Gastrocnemius medialis (tissue), 4 donors: ENCODE results near the gene ELANE. TPM values are rescaled to one million over a fixed set of nuclear protein-coding genes. Genes with fewer than 3 reads are reported as not detected.

ENCODE experiments used
- ATAC-seq, 2 donors: fragments of 150-250 bp; one replicate each; pipeline ENCODE4 v1.9.1; 2016
- DNase-seq, 2 donors: peaks; one replicate each; pipeline ENCODE4 v3.0.0-alpha.2; 2019
- H3K27ac ChIP-seq, 4 donors: fragments of 200-600 bp; sonication (generic); 1 replicate in 1 of 4; 2 replicates in 3 of 4; pipeline ENCODE4 v1.5.1; 2016 to 2018; ENCODE audit warnings: mild to moderate bottlenecking in 2 of 4, moderate library complexity in 1 of 4
- H3K27me3 ChIP-seq, 3 donors: fragments of 200-600 bp; sonication (generic) in 2 of 3; 1 replicate in 1 of 3; 2 replicates in 2 of 3; pipeline versions ENCODE4 v1.5.1 to v1.6.0; 2016 to 2019; ENCODE audit warnings: mild to moderate bottlenecking in 1 of 3, moderate library complexity in 1 of 3
- H3K36me3 ChIP-seq, 2 donors: fragments of 200-600 bp; sonication (generic) in 1 of 2; one replicate each; pipeline ENCODE4 v1.5.1; 2017 to 2018
- H3K4me1 ChIP-seq, 2 donors: fragments of 200-600 bp; sonication (generic) in 1 of 2; one replicate each; pipeline ENCODE4 v1.5.1; 2016 to 2017; ENCODE audit warnings: mild to moderate bottlenecking in 2 of 2
- H3K4me3 ChIP-seq, 4 donors: fragments of 200-600 bp; sonication (generic) in 3 of 4; 1 replicate in 1 of 4; 2 replicates in 3 of 4; pipeline ENCODE4 v1.5.1; 2016 to 2019; ENCODE audit warnings: mild to moderate bottlenecking in 2 of 4
- H3K9me3 ChIP-seq, 3 donors: fragments of 200-600 bp; sonication (generic) in 2 of 3; 1 replicate in 1 of 3; 2 replicates in 2 of 3; pipeline ENCODE4 v1.5.1; 2016 to 2019
- CTCF ChIP-seq, 5 experiments: fragments of 450-650 bp in 3 of 5; fragments of 200-600 bp in 2 of 5; sonication (generic) in 2 of 5; IDR thresholded peaks in 4 of 5; conservative IDR thresholded peaks in 1 of 5; 1 replicate in 4 of 5; 2 replicates in 1 of 5; pipeline ENCODE4 v1.5.1; 2016 to 2019; ENCODE audit warnings: antibody characterized with exemption in 5 of 5, mild to moderate bottlenecking in 3 of 5, moderate library complexity in 3 of 5
- POLR2A ChIP-seq, 2 donors: fragments of 450-650 bp; IDR thresholded peaks; one replicate each; pipeline ENCODE4 v1.6.1; 2017; ENCODE audit warnings: antibody characterized with exemption in 2 of 2, mild to moderate bottlenecking in 2 of 2, moderate library complexity in 2 of 2
- in situ Hi-C, 4 donors: fragments of 200-750 bp; cut with MboI; loops; one replicate each; pipeline versions ENCODE4 v1.15.0 to v1.8.0; 2017; ENCODE audit warnings: low sequenced_read_pairs in 4 of 4
- intact Hi-C: fragments of 100-400 bp; cut with DNase I; formaldehyde crosslinking; loops from one replicate; pipeline ENCODE4 v1.15.1; 2023; ENCODE audit warnings: low total_unique reads
- total RNA-seq, 4 donors: library from RNA; depleted of rRNA; stranded (reverse); fragments of >200 nt; gene quantifications; one replicate each; pipeline versions ENCODE4 v1.1.0 to v1.2.3, GENCODE V29; 2016

The ELANE gene
- total RNA-seq, result under 1 TPM in 2 of 4 donors, not detected in 2; 0.46 to 0.84 TPM

DNA sequence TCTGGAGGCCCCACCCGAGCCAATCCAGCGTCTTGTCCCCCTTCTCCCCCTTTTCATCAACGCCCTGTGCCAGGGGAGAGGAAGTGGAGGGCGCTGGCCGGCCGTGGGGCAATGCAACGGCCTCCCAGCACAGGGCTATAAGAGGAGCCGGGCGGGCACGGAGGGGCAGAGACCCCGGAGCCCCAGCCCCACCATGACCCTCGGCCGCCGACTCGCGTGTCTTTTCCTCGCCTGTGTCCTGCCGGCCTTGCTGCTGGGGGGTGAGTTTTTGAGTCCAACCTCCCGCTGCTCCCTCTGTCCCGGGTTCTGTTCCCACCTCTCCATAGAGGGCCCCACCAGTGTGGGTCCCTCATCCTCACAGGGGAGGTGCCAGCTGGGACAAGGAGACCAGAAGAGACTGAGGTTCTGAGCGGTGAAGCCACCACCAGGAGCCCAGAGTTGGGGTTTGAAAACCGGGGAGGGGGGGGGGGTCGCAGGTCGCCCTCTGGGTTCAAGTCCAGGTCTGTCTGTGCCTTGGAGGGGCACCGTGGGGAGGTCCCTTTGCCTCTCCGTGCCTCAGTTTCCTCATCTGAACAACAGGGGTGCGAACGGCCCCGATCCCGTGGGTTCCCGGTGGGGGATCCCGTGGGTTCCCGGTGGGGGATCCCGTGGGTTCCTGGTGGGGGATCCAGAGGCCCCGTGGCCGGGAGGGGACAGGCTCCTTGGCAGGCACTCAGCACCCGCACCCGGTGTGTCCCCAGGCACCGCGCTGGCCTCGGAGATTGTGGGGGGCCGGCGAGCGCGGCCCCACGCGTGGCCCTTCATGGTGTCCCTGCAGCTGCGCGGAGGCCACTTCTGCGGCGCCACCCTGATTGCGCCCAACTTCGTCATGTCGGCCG lies at the start of gene ELANE:
ELANE (plus strand) TSS at position 168 of the 878 bp plus-strand sequence; CDS start at position 194, 26 bp downstream.
- no peak for ATAC-seq
- no peak for TF ChIP-seq CTCF (IDR thresholded peaks at IDR 0.05 in 4 of 5, conservative IDR thresholded peaks at IDR 0.05 in 1 of 5)
- no peak for TF ChIP-seq POLR2A (IDR thresholded peaks at IDR 0.05)
- Histone ChIP-seq H3K4me3 (no peak within 1 kb of the TSS), H3K9me3 (no peaks in the 10 kb centered on the region), H3K4me1 (peaks cover 0 to 6% of the 10 kb centered on the region in 2 donors), H3K36me3 (no peaks in the 10 kb centered on the region), H3K27me3 (peaks cover 45 to 62% (median 54%) of the 10 kb centered on the region in 3 donors), H3K27ac (peak within 1 kb of the TSS in 3 of 4 donors; percentile 59 to 79 (median 73))
- in situ Hi-C loops, result loop anchor here in 1 of 4 donors (25.0 kb wide), 1 partner anchor 135 kb away; the partner anchor contains the start of gene WDR18
- intact Hi-C loops, result no loop called here
- no peak for DNase-seq

- DNase-seq (no peak), ATAC-seq (no peak)
- H3K4me1 ChIP-seq, result peaks cover 49 to 59% of the 10 kb centered on the region in 2 donors
- H3K36me3 ChIP-seq, result peaks cover 0 to 38% of the 10 kb centered on the region in 2 donors
- TF ChIP-seq CTCF (IDR thresholded peaks at IDR 0.05 in 4 of 5, conservative IDR thresholded peaks at IDR 0.05 in 1 of 5) (no peak), POLR2A (IDR thresholded peaks at IDR 0.05) (no peak)
- intact Hi-C loops (no loop called here), in situ Hi-C loops (no loop called here)
- H3K4me3 ChIP-seq, result peak overlapping the region; percentile 27 to 79 (median 42)
- no peaks in the 10 kb centered on the region for H3K27me3 ChIP-seq
- H3K9me3 ChIP-seq, result no peaks in the 10 kb centered on the region
- H3K27ac ChIP-seq, result peak overlapping the region; percentile 13 to 89 (median 56)
Observed at GRCh38 chr19:802498-803098, 49.5 kb upstream of the ELANE start.

GRCh38 chr19:803099-803561 lies 49.0 kb upstream of the ELANE start:
- peaks cover 49 to 58% of the 10 kb centered on the region in 2 donors for H3K4me1 ChIP-seq
- ATAC-seq (no peak), DNase-seq (no peak)
- TF ChIP-seq POLR2A (IDR thresholded peaks at IDR 0.05), result no peak
- TF ChIP-seq CTCF (IDR thresholded peaks at IDR 0.05 in 4 of 5, conservative IDR thresholded peaks at IDR 0.05 in 1 of 5), result no peak
- no peaks in the 10 kb centered on the region for H3K9me3 ChIP-seq
- in situ Hi-C loops, result no loop called here
- H3K27ac ChIP-seq, result peak overlapping the region; percentile 9 to 89 (median 56)
- H3K4me3 ChIP-seq, result peak overlapping the region in 2 of 4 donors; percentile 27 to 38
- no peaks in the 10 kb centered on the region for H3K27me3 ChIP-seq
- intact Hi-C loops, result no loop called here
- H3K36me3 ChIP-seq, result peaks cover 0 to 43% of the 10 kb centered on the region in 2 donors

GRCh38 chr19:803686-804418 lies 48.3 kb upstream of the ELANE start:
- no peaks in the 10 kb centered on the region for H3K27me3 ChIP-seq
- no peaks in the 10 kb centered on the region for H3K9me3 ChIP-seq
- no peak for TF ChIP-seq POLR2A (IDR thresholded peaks at IDR 0.05)
- no peak for TF ChIP-seq CTCF (IDR thresholded peaks at IDR 0.05 in 4 of 5, conservative IDR thresholded peaks at IDR 0.05 in 1 of 5)
- intact Hi-C loops (no loop called here), in situ Hi-C loops (no loop called here)
- H3K4me3 ChIP-seq, result no peak overlapping the region
- H3K27ac ChIP-seq, result no peak overlapping the region
- ATAC-seq (no peak), DNase-seq (no peak)
- peaks cover 0 to 50% of the 10 kb centered on the region in 2 donors for H3K36me3 ChIP-seq
- H3K4me1 ChIP-seq, result peaks cover 46 to 51% of the 10 kb centered on the region in 2 donors
